ENCODE results near the gene DYNC1I1.

The DYNC1I1 gene

GRCh38 chr7:95976369-95977060 lies 204.2 kb downstream of the DYNC1I1 start:
- no peak for DNase-seq

- no peak for DNase-seq
Observed at GRCh38 chr7:95977994-95978393, 205.6 kb downstream of the DYNC1I1 start.

- DNase-seq: no peak
Observed at GRCh38 chr7:95980167-95980566, 207.8 kb downstream of the DYNC1I1 start.

- DNase-seq: no peak
Observed at GRCh38 chr7:95980706-95981105, 208.4 kb downstream of the DYNC1I1 start.

DNA sequence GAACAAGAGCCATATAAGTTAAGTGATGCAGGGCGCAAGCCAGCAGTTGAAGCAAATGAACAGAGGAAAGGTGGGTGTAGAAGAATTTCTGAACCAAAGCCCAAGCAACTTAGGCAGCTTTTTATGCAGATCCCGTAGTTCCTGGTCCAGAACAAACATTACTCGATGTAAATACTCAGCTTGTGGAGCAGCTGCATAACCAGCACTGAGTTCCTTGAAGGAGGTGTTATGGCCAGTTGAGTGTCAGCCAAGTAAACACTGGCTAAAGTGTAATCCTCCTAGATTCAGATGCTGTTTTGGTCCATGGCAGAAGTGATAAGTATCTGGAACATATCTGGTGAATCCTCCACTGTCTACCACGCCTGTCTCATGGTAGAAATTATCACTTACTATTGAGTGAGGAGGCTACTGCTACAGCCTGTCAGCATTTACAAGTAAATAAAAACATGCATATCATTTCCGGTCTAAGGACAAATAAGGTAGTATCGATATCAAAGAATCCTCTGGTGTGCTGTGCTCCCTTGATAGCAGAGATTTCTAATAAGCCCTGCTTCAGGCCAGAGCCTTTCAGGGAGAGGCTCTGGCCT lies 213.9 kb downstream of the DYNC1I1 start:
- DNase-seq: no peak

DNA sequence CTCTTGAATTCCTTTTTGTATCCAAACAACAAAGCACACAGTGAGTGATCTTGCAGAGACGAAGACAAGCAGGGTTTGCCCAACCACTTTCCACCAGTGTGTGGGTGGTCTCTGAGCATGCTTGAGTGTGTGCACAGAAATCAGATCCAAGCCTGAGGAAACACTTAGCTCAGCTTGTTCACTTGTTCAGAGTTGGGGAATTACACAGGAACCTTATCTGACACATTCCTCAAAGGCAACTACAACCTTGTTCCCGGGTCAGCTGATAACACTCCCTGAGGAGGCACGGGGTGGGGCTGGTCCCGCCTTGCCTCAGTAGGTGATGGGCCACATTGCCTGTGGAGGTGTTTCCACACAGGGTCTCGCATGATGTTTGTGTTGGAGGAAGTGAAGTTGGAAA lies 216.9 kb downstream of the DYNC1I1 start:
- no peak for DNase-seq

GRCh38 chr7:95993380-95993779 lies 221.0 kb downstream of the DYNC1I1 start:
- no peak for DNase-seq

DNA sequence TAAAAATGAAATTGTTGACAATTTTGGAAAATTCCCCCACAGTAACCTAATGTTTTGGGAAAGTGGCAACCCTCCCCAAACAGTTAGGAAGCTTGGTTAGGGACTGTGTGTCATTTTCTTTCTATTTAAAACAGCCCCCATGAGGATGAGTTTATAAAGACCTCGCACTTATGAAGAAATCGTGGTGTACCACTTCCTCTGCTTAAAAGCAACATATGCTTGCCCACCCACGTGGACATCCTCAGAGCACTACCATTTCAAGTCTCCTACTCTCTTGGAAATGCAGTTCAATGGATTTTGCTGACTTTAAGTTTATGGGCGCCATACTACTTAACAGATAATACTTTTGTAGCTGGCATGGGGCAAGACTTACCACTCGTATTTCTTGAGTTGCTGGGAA lies 223.8 kb downstream of the DYNC1I1 start:
- no peak for DNase-seq

DNA sequence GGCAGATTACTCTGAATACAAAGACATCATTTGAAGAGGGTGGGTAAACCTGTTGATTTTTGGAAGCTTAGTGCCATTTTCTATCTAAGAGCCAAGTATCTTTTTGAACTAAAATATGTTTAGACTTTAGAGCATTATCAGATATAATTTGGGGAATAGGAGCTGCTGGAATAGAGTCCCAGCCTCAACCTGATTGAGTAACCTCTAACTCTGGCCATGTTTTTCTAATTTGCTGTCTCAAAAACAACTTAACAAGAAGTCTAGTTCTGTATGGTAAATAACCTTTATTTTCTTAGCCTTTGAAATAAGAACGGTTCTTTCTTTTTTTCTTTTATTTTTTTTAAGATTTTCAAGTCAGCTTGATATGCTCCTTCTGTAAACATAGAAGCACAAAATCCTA lies 224.5 kb downstream of the DYNC1I1 start:
- DNase-seq: no peak

DNA sequence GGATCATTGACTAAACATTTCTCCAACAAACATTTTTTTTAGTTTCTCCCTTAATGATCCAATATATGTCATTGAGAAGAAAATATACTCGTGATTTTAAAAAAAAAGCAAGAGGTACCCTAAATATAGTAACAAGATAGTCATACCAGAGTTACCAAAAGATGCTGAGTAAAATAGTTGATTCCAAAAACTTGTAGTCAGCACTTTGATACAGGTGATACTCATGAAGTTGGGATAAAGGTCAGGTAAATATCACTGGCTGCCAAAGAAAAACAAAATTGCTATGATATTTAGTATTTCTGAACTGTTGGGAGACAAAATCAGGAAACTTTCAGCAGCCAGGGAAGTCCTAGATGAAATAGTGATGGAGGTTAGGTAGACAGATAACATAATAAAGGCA lies 225.3 kb downstream of the DYNC1I1 start:
- DNase-seq: no peak

- no peak for DNase-seq
Observed at GRCh38 chr7:95999481-95999880, 227.1 kb downstream of the DYNC1I1 start.

- no peak for DNase-seq
Observed at GRCh38 chr7:96004578-96004977, 232.2 kb downstream of the DYNC1I1 start.

- no peak for DNase-seq
Observed at GRCh38 chr7:96005271-96005670, 232.9 kb downstream of the DYNC1I1 start.

- no peak for DNase-seq
Observed at GRCh38 chr7:96009148-96009547, 236.8 kb downstream of the DYNC1I1 start.

- no peak for DNase-seq
Observed at GRCh38 chr7:96013836-96014235, 241.5 kb downstream of the DYNC1I1 start.

GRCh38 chr7:96014617-96015016 lies 242.3 kb downstream of the DYNC1I1 start:
- no peak for DNase-seq

- no peak for DNase-seq
Observed at GRCh38 chr7:96016056-96016586, 243.8 kb downstream of the DYNC1I1 start.

DNA sequence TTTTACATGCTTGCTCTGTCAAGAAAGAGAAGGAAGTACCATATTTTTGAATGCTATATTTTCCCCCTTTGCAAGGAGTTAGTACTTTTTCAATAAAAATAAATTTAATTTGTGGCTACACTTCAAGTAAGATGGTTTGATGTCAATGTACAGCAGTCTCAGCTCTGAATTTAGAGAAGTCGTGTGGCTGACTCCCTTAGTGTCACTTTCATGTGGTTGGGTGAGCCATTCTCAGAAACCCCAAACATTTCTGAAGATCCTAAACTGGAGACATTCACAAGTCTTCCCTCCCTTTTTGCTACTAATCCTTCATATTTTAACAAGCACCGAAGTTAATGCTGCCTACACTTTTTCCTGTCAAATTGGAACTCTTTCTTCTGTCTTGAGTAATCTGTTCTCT lies 244.4 kb downstream of the DYNC1I1 start:
- peak; percentile 8 for DNase-seq

- no peak for DNase-seq
Observed at GRCh38 chr7:96017877-96018276, 245.5 kb downstream of the DYNC1I1 start.

DNA sequence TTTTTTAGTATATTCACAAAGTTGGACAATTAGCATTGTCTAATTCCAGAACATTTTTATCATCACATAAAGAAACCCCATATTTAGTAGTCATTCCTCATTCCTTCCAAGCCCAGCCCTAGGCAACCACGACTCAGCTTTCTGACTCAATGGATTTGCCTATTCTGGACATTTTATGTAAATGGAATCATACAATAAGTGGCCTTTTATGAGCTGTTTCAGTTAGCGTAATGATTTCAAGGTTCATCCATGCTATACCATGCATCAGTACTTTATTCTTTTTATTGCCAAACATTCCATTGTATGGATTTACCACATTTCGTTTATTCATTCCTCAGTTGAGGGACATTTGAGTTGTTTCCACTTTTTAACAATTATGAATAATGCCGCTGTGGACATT lies 249.2 kb downstream of the DYNC1I1 start:
- DNase-seq: no peak

GRCh38 chr7:96023387-96023786 lies 251.0 kb downstream of the DYNC1I1 start:
- DNase-seq: no peak

DNA sequence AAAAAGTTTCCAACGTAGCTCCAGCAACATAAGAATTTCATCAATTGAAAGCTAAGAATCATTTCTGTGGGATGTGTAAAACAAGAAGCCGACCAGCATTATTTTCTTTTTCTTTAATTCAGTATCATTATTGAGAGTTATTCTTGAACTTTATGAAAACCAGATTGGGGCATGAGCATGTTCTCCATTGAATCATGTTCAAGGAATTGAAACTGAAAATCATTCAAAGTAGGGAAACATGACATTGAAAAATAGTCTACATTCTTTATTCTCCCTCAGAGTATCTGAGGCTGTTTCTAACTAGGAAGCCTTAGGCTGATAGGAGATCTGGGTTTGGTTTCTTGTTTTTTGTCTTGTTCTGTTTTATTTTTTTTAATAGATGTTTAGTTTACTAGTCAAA lies 253.7 kb downstream of the DYNC1I1 start:
- DNase-seq: no peak

- DNase-seq: no peak
Observed at GRCh38 chr7:96026611-96027010, 254.3 kb downstream of the DYNC1I1 start.

- no peak for DNase-seq
Observed at GRCh38 chr7:96028729-96029128, 256.4 kb downstream of the DYNC1I1 start.

All from activated CD4-positive, alpha-beta T cell treated with anti-CD3 and anti-CD28 coated beads, Interleukin-10, Interleukin-2, amounts not matched to agents 100 ng/mL and 50 ng/mL, durations not matched to agents 16 hours and 8 hours (primary cell).